Stimulated activated CD8-positive, alpha-beta memory T cell treated with anti-CD3 and anti-CD28 coated beads, Interleukin-4, amount 100 ng/mL, for 48 hours (primary cell): ENCODE results near the gene TRIM71.
"Not testable (repeated sequence)": the region's sequence is repeated elsewhere in the genome, so short reads cannot be mapped to it uniquely, and the experiment has no call there.

Experiments used
- DNase-seq: peaks from one replicate; pipeline ENCODE4 v3.0.0-alpha.2; 2020

The TRIM71 gene

GRCh38 chr3:32843510-32844321 is 25.9 kb downstream of the TRIM71 start:
- no peak for DNase-seq

DNA sequence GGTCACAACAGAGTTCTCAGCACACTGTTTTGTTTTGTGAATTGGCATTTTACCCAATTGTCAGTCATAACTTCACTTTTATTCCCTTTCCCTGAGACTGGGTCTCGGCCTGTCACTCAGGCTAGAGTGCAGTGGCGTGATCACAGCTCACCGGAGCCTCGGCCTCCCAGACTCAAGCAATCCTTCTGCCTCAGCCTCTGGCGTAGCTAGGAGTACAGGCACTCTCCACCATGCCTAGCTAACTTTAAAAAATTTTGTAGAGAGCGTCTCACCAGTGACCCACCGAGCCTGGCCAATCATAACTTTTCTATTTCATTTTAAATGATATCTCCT is 26.5 kb downstream of the TRIM71 start:
- no peak for DNase-seq

DNA sequence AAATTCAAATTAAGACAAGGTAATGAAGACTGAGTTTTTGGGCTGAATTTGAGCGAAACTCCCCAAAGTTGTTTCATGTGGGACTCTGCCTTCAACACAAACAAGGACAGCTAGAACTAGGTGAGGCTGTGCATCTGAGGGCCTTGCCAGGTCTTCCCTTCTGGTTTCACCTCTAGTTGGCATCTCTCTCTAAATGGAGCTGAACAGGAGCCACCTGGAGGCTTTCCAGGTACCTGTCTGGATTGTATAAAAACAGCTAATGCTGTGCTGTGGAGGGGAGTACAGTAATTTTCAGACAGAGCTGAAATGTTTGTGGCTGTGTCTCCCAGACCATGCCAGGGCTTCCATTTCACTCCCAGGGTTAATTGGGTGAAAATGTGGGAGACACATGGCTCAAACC is 27.1 kb downstream of the TRIM71 start:
- no peak for DNase-seq

GRCh38 chr3:32845546-32845945 is 27.7 kb downstream of the TRIM71 start:
- not testable (repeated sequence) for DNase-seq

DNA sequence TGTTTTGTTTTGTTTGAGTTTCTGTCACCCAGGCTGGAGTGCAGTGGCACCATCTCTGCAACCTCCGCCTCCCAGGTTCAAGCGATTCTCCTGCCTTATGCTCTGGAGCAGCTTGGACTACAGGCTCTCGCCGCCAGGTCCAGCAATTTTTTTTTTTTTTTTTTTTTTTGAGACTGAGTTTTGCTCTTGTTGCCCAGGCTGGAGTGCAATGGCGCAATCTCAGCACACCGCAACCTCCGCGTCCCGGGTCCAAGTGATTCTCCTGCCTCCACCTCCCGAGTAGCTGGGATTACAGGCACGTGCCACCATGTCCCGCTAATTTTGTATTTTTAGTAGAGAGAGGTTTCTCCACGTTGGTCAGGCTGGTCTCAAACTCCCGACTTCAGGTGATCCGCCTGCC is 29.2 kb downstream of the TRIM71 start:
- not testable (repeated sequence) for DNase-seq

- no peak for DNase-seq
Observed at GRCh38 chr3:32847528-32847927, 29.7 kb downstream of the TRIM71 start.

- no peak for DNase-seq
Observed at GRCh38 chr3:32848215-32848614, 30.4 kb downstream of the TRIM71 start.

GRCh38 chr3:32849046-32849445 is 31.2 kb downstream of the TRIM71 start:
- no peak for DNase-seq

GRCh38 chr3:32850226-32850625 is 32.4 kb downstream of the TRIM71 start:
- DNase-seq: no peak

DNA sequence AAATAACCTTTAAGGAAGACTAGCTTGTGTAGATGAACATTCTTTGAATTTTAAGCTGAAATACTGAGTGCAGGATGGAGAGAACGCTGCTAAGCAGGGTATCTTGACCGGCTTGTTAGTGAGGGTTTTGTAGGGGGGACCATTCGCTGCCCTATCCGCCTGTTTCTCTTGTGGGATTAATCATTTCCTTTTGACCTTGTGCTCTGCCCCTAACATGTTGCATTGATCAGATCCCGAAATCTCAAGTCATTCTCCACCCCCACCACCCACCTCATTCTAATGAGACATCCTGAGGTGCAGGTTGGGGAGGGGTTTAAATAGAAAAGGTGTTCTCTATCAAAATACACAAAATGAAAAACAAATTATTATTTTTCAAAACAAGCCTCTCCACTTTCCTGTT is 32.8 kb downstream of the TRIM71 start:
- DNase-seq: no peak

GRCh38 chr3:32852146-32852545 is 34.3 kb downstream of the TRIM71 start:
- DNase-seq: no peak

DNA sequence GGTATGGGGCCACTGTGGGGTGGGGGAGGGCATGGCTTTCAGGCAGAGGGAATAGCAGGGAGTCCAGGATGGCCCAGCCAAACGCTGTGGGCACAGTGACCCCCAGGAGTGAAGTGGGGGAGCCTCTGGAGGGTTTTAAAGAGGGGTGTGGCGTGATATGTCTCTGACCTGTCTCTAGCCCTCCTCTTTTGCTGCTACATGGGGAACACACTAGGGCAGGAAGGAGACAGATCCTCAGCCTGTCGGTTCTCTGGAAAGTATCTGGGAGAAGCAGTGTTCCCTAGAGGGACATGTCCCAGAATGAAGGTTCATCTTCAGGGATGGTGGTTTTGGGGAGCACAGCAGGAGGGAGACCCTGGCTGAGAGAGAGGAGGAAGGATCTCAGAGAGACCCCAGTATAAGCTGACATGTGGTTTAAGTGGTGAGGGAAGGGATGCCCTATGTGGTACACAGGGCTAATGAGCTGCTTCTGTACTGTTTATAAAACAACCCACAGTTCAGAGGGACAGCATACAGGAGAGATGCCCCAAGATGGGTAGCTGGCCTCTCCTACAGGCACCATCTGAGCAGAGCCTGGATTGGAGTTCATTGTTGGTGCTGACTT is 37.7 kb downstream of the TRIM71 start:
- no peak for DNase-seq

DNA sequence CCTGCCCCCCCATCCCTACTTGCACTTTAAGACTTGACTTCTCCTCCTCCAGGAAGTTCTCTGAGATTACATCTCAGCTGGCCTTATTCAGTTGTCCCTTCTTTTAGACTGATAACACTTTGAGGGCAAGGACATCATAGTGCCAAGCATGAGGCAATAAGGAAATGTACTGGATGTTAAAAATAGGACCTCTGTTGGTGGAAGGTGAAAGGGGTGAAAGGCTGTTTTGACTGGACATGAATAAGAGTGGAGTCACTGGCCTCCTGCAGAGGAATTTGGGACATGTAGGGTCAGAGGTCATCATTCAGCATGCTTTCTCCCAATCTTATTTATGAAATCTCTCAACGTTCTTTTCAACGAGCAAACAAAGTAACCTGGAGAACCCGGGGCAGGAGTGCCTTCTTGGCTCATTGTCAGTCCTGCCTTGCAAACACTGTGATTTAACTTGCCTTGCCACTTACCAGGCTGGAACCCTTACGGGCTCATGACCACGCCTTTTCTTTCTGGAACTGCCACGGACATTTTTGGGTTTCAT is 38.6 kb downstream of the TRIM71 start:
- DNase-seq: no peak

- DNase-seq: no peak
Observed at GRCh38 chr3:32856901-32857507, 39.2 kb downstream of the TRIM71 start.

DNA sequence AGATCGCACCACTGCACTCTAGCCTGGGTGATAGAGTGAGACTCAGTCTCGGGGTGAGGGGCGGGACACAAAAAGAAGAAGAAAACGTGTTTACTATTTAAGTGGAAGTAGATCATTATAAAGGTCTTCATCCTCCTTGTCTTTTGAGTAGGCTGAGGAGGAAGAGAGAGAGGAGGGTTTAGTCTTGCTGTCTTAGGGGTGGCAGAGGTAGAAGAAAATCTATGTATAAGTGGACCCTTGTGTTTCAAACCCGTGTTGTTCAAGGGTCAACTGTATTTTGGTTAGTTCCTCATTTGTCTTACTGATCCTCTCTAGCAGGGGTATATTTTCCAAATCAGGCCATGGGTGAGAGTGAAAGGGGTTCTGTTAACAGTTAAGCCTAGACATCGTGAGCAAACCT is 40.1 kb downstream of the TRIM71 start:
- DNase-seq: no peak

- DNase-seq: no peak
Observed at GRCh38 chr3:32859604-32860237, 41.9 kb downstream of the TRIM71 start.

DNA sequence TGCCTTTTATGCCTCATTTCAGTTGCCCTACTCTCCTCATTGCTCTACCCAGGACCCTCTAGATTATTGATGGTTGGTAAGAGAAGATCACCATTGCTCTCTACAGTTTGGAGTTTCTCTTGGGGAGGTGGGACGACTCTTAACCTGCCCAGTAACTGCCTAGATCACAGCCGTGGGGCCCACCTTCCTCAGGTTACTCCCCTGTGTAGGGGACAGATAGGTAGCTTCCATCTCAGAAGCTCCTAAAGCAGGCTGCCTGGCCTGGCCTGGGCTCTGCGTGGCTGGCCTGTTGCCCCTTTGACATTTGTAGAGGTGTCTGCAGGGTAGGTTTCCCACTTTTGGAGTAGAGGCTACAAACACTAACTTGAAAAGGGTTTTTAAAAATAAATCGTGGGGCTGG is 42.7 kb downstream of the TRIM71 start:
- DNase-seq: no peak

DNA sequence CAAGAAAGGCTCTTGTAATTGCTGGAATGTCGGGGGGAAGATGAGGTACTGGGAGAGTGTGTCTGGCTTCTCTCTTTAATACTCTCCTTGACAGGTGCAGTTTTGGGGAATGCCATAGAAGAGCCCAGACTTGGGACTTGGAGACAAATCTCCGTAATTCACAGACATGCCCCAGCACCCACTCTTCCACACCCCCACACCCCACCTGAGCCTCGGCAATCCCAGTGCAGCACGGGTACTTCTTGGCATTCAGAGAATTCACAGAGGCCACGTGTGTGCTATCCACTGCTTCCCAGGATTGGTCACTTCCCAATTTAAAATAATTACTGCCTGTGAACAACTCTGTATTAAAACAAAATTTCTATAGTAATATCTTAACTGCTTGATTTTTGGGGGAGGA is 43.9 kb downstream of the TRIM71 start:
- DNase-seq: no peak

GRCh38 chr3:32862247-32862935 is 44.6 kb downstream of the TRIM71 start:
- no peak for DNase-seq

- no peak for DNase-seq
Observed at GRCh38 chr3:32862936-32863487, 45.2 kb downstream of the TRIM71 start.

GRCh38 chr3:32865383-32865782 is 47.6 kb downstream of the TRIM71 start:
- DNase-seq: no peak

GRCh38 chr3:32866533-32866932 is 48.7 kb downstream of the TRIM71 start:
- no peak for DNase-seq

GRCh38 chr3:32867954-32868353 is 50.2 kb downstream of the TRIM71 start:
- DNase-seq: no peak
